IMR-90 (cell line): ENCODE measurements around the gene IFFO2. TPM values are rescaled to one million over a fixed set of nuclear protein-coding genes. Genes with fewer than 3 reads are reported as not detected.

Experiments
- ATAC-seq: fragments of 200-7000 bp; cut with Tn5 transposase; 2 replicates; pipeline ENCODE4 v1.9.1; 2020; ENCODE audit warnings: low read depth, mild to moderate bottlenecking, moderate library complexity
- BruUV-seq: library from RNA; stranded (reverse); fragments of 400-500 nt; replicated peaks from 2 replicates; lab custom pipeline; 2021; lab: Mats Ljungman, UMichigan
- CTCF ChIA-PET: fragments of 300-600 bp; formaldehyde crosslinking; extraction: SDS; loops from one replicate; lab custom pipeline; 2021; ENCODE audit warnings: antibody characterized with exemption; lab: Yijun Ruan, JAX
- POLR2A ChIA-PET: fragments of 300-600 bp; sonication (Branson Sonifier 250); formaldehyde crosslinking; loops from one replicate; lab custom pipeline; 2022; ENCODE audit warnings: antibody characterized with exemption; ENCODE audit not compliant: unreplicated experiment; lab: Charles Lee
- DNase-seq: peaks from one replicate; pipeline ENCODE4 v3.0.0; 2013
- H2AFZ ChIP-seq: replicated peaks from 2 replicates; pipeline ENCODE3; 2013; ENCODE audit warnings: low read length, mild to moderate bottlenecking; ENCODE audit not compliant: poor library complexity
- H2AK5ac ChIP-seq: 2 replicates; pipeline ENCODE4 v1.6.1; 2013; ENCODE audit warnings: low read depth, low read length, inconsistent platforms
- H2AK9ac ChIP-seq: replicated peaks from 2 replicates; pipeline ENCODE3; 2013; ENCODE audit warnings: mild to moderate bottlenecking, low read depth, low read length, moderate library complexity; ENCODE audit not compliant: poor library complexity
- H2BK120ac ChIP-seq: 2 replicates; pipeline ENCODE4 v1.6.1; 2013; ENCODE audit warnings: low read depth, low read length, inconsistent platforms
- H2BK15ac ChIP-seq: 3 replicates; pipeline ENCODE4 v1.6.1; 2013; ENCODE audit warnings: low read depth, low read length, inconsistent platforms
- H2BK20ac ChIP-seq: 2 replicates; pipeline ENCODE4 v1.6.1; 2013; ENCODE audit warnings: low read depth, mild to moderate bottlenecking, inconsistent platforms, low read length, moderate library complexity
- H2BK5ac ChIP-seq: 2 replicates; pipeline ENCODE4 v1.6.1; 2013; ENCODE audit warnings: mild to moderate bottlenecking, low read depth, low read length, inconsistent platforms; ENCODE audit not compliant: poor library complexity, severe bottlenecking
- H3K14ac ChIP-seq: replicated peaks from 2 replicates; pipeline ENCODE4 v1.6.1; 2013; ENCODE audit warnings: low read depth, low read length, inconsistent platforms
- H3K18ac ChIP-seq: 2 replicates; pipeline ENCODE4 v1.6.1; 2013; ENCODE audit warnings: low read depth, low read length, control low read depth
- H3K23ac ChIP-seq: 2 replicates; pipeline ENCODE4 v1.6.1; 2013; ENCODE audit warnings: low read depth, low read length, inconsistent platforms
- H3K27ac ChIP-seq: 2 replicates; pipeline ENCODE4 v1.5.1; 2013; ENCODE audit warnings: mild to moderate bottlenecking, control low read depth, low read length; ENCODE audit not compliant: insufficient read depth
- H3K27me3 ChIP-seq: 2 replicates; pipeline ENCODE4 v1.6.1; 2013; ENCODE audit warnings: low read length; ENCODE audit not compliant: control insufficient read depth, insufficient read depth
- H3K36me3 ChIP-seq: 2 replicates; pipeline ENCODE4 v1.6.1; 2013; ENCODE audit warnings: low read length, mixed read lengths; ENCODE audit not compliant: control insufficient read depth, insufficient read depth
- H3K4ac ChIP-seq: 2 replicates; pipeline ENCODE4 v1.6.1; 2013; ENCODE audit warnings: low read depth, low read length, inconsistent platforms
- H3K4me1 ChIP-seq: 2 replicates; pipeline ENCODE4 v1.6.1; 2013; ENCODE audit warnings: low read length, mixed read lengths; ENCODE audit not compliant: control insufficient read depth, insufficient read depth
- H3K4me2 ChIP-seq: 2 replicates; pipeline ENCODE4 v1.6.1; 2013; ENCODE audit warnings: low read depth, mild to moderate bottlenecking, control low read depth, low read length, moderate library complexity
- H3K4me3 ChIP-seq: 2 replicates; pipeline ENCODE4 v1.5.1; 2013; ENCODE audit warnings: low read depth, mild to moderate bottlenecking, control low read depth, low read length, moderate library complexity; ENCODE audit not compliant: insufficient read depth
- H3K56ac ChIP-seq: 2 replicates; pipeline ENCODE4 v1.6.1; 2013; ENCODE audit warnings: low read length, inconsistent platforms; ENCODE audit not compliant: insufficient read depth; ENCODE audit errors: extremely low read depth
- H3K79me1 ChIP-seq, 2 experiments: 2 replicates each; pipeline ENCODE4 v1.6.1; 2013; ENCODE audit warnings: low read length in 2 of 2, inconsistent platforms in 1 of 2, low read depth in 1 of 2
- H3K9ac ChIP-seq: 2 replicates; pipeline ENCODE4 v1.6.1; 2013; ENCODE audit warnings: low read depth, low read length, control low read depth
- H3K9me1 ChIP-seq: 2 replicates; pipeline ENCODE4 v1.6.1; 2013; ENCODE audit warnings: low read length, inconsistent platforms; ENCODE audit not compliant: insufficient read depth
- H3K9me3 ChIP-seq: 2 replicates; pipeline ENCODE4 v1.6.1; 2013; ENCODE audit warnings: low read length; ENCODE audit not compliant: control insufficient read depth, insufficient read depth
- H4K20me1 ChIP-seq: 2 replicates; pipeline ENCODE4 v1.6.1; 2013; ENCODE audit warnings: low read length, inconsistent platforms; ENCODE audit not compliant: insufficient read depth
- H4K5ac ChIP-seq: 2 replicates; pipeline ENCODE4 v1.6.1; 2013; ENCODE audit warnings: mild to moderate bottlenecking, low read depth, low read length, control low read depth
- H4K8ac ChIP-seq, 2 experiments: 2 replicates each; pipeline ENCODE4 v1.6.1; 2013; ENCODE audit warnings: low read depth in 2 of 2, low read length in 2 of 2, control low read depth in 1 of 2, inconsistent platforms in 1 of 2
- H4K91ac ChIP-seq: 2 replicates; pipeline ENCODE4 v1.6.1; 2013; ENCODE audit warnings: low read depth, low read length, inconsistent platforms; ENCODE audit not compliant: insufficient read depth
- CHD1 ChIP-seq: IDR thresholded peaks from 2 replicates; pipeline ENCODE4 v1.6.1; 2012; ENCODE audit warnings: low read depth, low read length, improper control_type of control experiment
- FOS ChIP-seq: fragments of 150-350 bp; IDR thresholded peaks from 2 replicates; pipeline ENCODE4 v1.6.1; 2016; ENCODE audit warnings: low read depth, low read length
- MXI1 ChIP-seq: IDR thresholded peaks from 2 replicates; pipeline ENCODE4 v1.6.1; 2012; ENCODE audit warnings: low read depth, mild to moderate bottlenecking, low read length, moderate library complexity, borderline replicate concordance
- NFE2L2 ChIP-seq: fragments of 150-350 bp; IDR thresholded peaks from 2 replicates; pipeline ENCODE4 v1.6.1; 2016; ENCODE audit warnings: low read depth, mild to moderate bottlenecking, low read length
- POLR2A ChIP-seq: IDR thresholded peaks from 2 replicates; pipeline ENCODE4 v1.6.1; 2012; ENCODE audit warnings: mild to moderate bottlenecking, low read depth, low read length
- RAD21 ChIP-seq: IDR thresholded peaks from 2 replicates; pipeline ENCODE4 v1.6.1; 2012; ENCODE audit warnings: low read length, improper control_type of control experiment
- RCOR1 ChIP-seq: IDR thresholded peaks from 2 replicates; pipeline ENCODE4 v1.6.1; 2012; ENCODE audit warnings: mild to moderate bottlenecking, low read length, improper control_type of control experiment; ENCODE audit not compliant: insufficient replicate concordance
- RFX5 ChIP-seq: IDR thresholded peaks from 2 replicates; pipeline ENCODE4 v1.8.0; 2012; ENCODE audit warnings: low read depth, mild to moderate bottlenecking, low read length, moderate library complexity
- SMC3 ChIP-seq: fragments of 150-350 bp; IDR thresholded peaks from 2 replicates; pipeline ENCODE4 v1.6.1; 2016; ENCODE audit warnings: low read depth, mild to moderate bottlenecking, antibody characterized with exemption, low read length, moderate library complexity
- WGBS, 2 experiments: methylation state at CpG; one replicate each; pipeline versions ENCODE4 v1.1.5 to v1.1.7; 2013; ENCODE audit warnings: missing lambda C conversion rate in 2 of 2; ENCODE audit not compliant: insufficient read length in 1 of 2; ENCODE audit errors: extremely low coverage in 2 of 2; 5-methylcytosine and 5-hydroxymethylcytosine counted together
- dilution Hi-C: fragments of 300-500 bp; cut with HindIII; formaldehyde crosslinking; loops from one replicate; pipeline ENCODE4 v1.14.3; 2018; ENCODE audit warnings: low sequenced_read_pairs; ENCODE audit not compliant: unreplicated experiment
- in situ Hi-C: fragments of 300-500 bp; cut with MboI; formaldehyde crosslinking; loops from 3 replicates; pipeline ENCODE4 v1.14.3; 2019; ENCODE audit warnings: low sequenced_read_pairs, inconsistent platforms, mixed read lengths
- intact Hi-C: fragments of 100-400 bp; cut with micrococcal nuclease; formaldehyde crosslinking; loops from 2 replicates; pipeline ENCODE4 v1.10.0; 2022
- polyA plus RNA-seq, 3 experiments: library from polyadenylated mRNA; depleted of rRNA; stranded (reverse); fragments of >200 nt; gene quantifications; 2 replicates each; pipeline ENCODE4 v1.2.3, GENCODE V29; 2012; ENCODE audit warnings: low replicate concordance in 1 of 3
- total RNA-seq: library from RNA; depleted of rRNA; stranded (reverse); fragments of >200 nt; gene quantifications from 2 replicates; pipeline ENCODE4 v1.2.3, GENCODE V29; 2012
- TF ChIP-seq, protein P1 (sequence below): fragments of 150-350 bp; IDR thresholded peaks from 2 replicates; pipeline ENCODE4 v1.6.1; 2016; ENCODE audit warnings: low read depth, mild to moderate bottlenecking, low read length, moderate library complexity, borderline replicate concordance

The IFFO2 gene
- total and polyA plus RNA-seq, 2 of the 4 experiments (the other 2 are of a cell fraction) = 14.5 to 18.2 TPM

DNA sequence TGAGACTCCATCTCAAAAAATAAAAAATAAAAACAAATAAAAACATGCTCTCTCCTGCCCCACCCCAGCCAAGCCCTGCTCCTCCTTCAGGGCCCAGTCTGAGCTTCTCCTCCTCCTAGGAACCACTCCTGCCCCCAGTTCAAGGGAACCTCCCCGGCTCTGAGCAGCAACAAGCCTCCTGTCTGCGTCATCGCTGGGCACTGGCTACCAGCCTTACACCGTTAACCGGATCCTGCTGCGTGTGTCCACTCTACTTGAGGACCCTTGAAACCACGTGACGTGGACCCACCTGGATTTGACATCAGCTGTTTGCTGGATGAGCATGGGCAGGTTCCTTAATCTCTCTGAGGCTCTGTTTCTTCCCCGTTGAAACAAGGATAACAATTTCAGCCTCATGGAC, 95.4 kb downstream of the IFFO2 start:
- Histone ChIP-seq H3K36me3 (no peaks in the 10 kb centered on the region), H3K4me3 (no peak overlapping the region), H3K9me1 (no peaks in the 10 kb centered on the region), H3K9me3 (peaks cover 2% of the 10 kb centered on the region; the same call in 1 of the 2 replicates), H3K23ac (no peak overlapping the region), H3K27ac (no peak overlapping the region), H2AK9ac (no peak overlapping the region), H2BK20ac (no peak overlapping the region), H2BK5ac (no peak overlapping the region), H4K8ac (no peak overlapping the region), H2BK15ac (no peak overlapping the region), H3K4me2 (no peak overlapping the region), H3K18ac (no peak overlapping the region), H4K91ac (no peak overlapping the region), H3K9ac (no peak overlapping the region), H2AFZ (no peak overlapping the region), H3K56ac (no peak overlapping the region), H3K14ac (no peak overlapping the region), H3K4ac (no peak overlapping the region), H3K79me1 (no peaks in the 10 kb centered on the region), H4K5ac (no peak overlapping the region), H3K4me1 (no peaks in the 10 kb centered on the region), H3K27me3 (peaks cover 24% of the 10 kb centered on the region), H2AK5ac (no peak overlapping the region), H2BK120ac (no peak overlapping the region), H4K20me1 (no peaks in the 10 kb centered on the region)
- WGBS, 2 experiments = 86% methylated on average over 6 of the region's 9 CpGs; no CpG with 5 or more reads in 1 of the 2 experiments
- BruUV-seq = no TSS peak
- DNase-seq (no peak), ATAC-seq (no peak)
- dilution Hi-C loops (no loop called here), in situ Hi-C loops (no loop called here), intact Hi-C loops (no loop called here)
- ChIA-PET POLR2A (no interaction called here), CTCF (no interaction called here)
- TF ChIP-seq FOS (no peak), CHD1 (no peak), RCOR1 (no peak), POLR2A (no peak), NFE2L2 (no peak), MXI1 (no peak), RAD21 (no peak), RFX5 (no peak), SMC3 (no peak)
- TF ChIP-seq, protein P1, sequence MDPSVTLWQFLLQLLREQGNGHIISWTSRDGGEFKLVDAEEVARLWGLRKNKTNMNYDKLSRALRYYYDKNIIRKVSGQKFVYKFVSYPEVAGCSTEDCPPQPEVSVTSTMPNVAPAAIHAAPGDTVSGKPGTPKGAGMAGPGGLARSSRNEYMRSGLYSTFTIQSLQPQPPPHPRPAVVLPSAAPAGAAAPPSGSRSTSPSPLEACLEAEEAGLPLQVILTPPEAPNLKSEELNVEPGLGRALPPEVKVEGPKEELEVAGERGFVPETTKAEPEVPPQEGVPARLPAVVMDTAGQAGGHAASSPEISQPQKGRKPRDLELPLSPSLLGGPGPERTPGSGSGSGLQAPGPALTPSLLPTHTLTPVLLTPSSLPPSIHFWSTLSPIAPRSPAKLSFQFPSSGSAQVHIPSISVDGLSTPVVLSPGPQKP = no peak
